IPS DF 6.9 (cell line): ENCODE measurements around the gene ANKLE1.
A peak's percentile ranks its signal among the peaks of the same experiment; 100 is the strongest.

Source experiments
- DNase-seq: peaks from one replicate; pipeline ENCODE4 v3.0.0-alpha.2; 2013; ENCODE audit warnings: low read depth, low spot score
- H3K27ac ChIP-seq: one replicate; pipeline ENCODE4 v1.5.1; 2013; ENCODE audit warnings: low read length, control low read depth
- H3K27me3 ChIP-seq: 2 replicates; pipeline ENCODE4 v1.6.1; 2013; ENCODE audit warnings: mild to moderate bottlenecking, low read length; ENCODE audit not compliant: control insufficient read depth, insufficient read depth
- H3K36me3 ChIP-seq: 2 replicates; pipeline ENCODE4 v1.6.1; 2013; ENCODE audit warnings: low read length; ENCODE audit not compliant: control insufficient read depth, insufficient read depth
- H3K4me1 ChIP-seq: 2 replicates; pipeline ENCODE4 v1.6.1; 2013; ENCODE audit warnings: low read length; ENCODE audit not compliant: control insufficient read depth, insufficient read depth
- H3K4me3 ChIP-seq: 2 replicates; pipeline ENCODE4 v1.5.1; 2013; ENCODE audit warnings: mild to moderate bottlenecking, low read length
- H3K9me3 ChIP-seq: 2 replicates; pipeline ENCODE4 v1.6.1; 2013; ENCODE audit warnings: low read length, inconsistent platforms; ENCODE audit not compliant: control insufficient read depth, insufficient read depth
- WGBS: extraction: QIAGEN DNeasy Blood & Tissue Kit; methylation state at CpG from one replicate; pipeline ENCODE4 v1.1.7; 2013; ENCODE audit warnings: mixed read lengths, missing lambda C conversion rate; ENCODE audit not compliant: insufficient read length, insufficient coverage; 5-methylcytosine and 5-hydroxymethylcytosine counted together

Gene ANKLE1

GRCh38 chr19:17249887-17250548 lies 31.7 kb upstream of the ANKLE1 start:
- no peak overlapping the region for H3K27ac ChIP-seq
- WGBS: no CpG with 5 or more reads among the region's 15 CpGs
- no peak overlapping the region for H3K4me3 ChIP-seq
- no peaks in the 10 kb centered on the region for H3K27me3 ChIP-seq
- no peaks in the 10 kb centered on the region for H3K36me3 ChIP-seq
- H3K9me3 ChIP-seq: no peaks in the 10 kb centered on the region
- peaks cover 10% of the 10 kb centered on the region for H3K4me1 ChIP-seq
- DNase-seq: no peak

- no peaks in the 10 kb centered on the region for H3K27me3 ChIP-seq
- H3K36me3 ChIP-seq: peaks cover 10% of the 10 kb centered on the region
- H3K27ac ChIP-seq: no peak overlapping the region
- H3K9me3 ChIP-seq: peaks cover 5% of the 10 kb centered on the region
- DNase-seq: no peak
- no peaks in the 10 kb centered on the region for H3K4me1 ChIP-seq
- WGBS: no CpG with 5 or more reads among the region's 10 CpGs
- no peak overlapping the region for H3K4me3 ChIP-seq
Observed at GRCh38 chr19:17254636-17255035, 27.1 kb upstream of the ANKLE1 start.

GRCh38 chr19:17255150-17255621 lies 26.5 kb upstream of the ANKLE1 start:
- no peak for DNase-seq
- Histone ChIP-seq H3K36me3 (peaks cover 12% of the 10 kb centered on the region), H3K27ac (no peak overlapping the region), H3K4me1 (no peaks in the 10 kb centered on the region), H3K9me3 (peaks cover 5% of the 10 kb centered on the region), H3K4me3 (no peak overlapping the region), H3K27me3 (no peaks in the 10 kb centered on the region)
- no CpG with 5 or more reads among the region's 18 CpGs for WGBS

GRCh38 chr19:17256130-17256529 lies 25.6 kb upstream of the ANKLE1 start:
- no CpG with 5 or more reads among the region's 3 CpGs for WGBS
- Histone ChIP-seq H3K4me3 (no peak overlapping the region), H3K27ac (no peak overlapping the region), H3K27me3 (no peaks in the 10 kb centered on the region), H3K4me1 (no peaks in the 10 kb centered on the region), H3K9me3 (peaks cover 5% of the 10 kb centered on the region), H3K36me3 (peaks cover 12% of the 10 kb centered on the region)
- no peak for DNase-seq

GRCh38 chr19:17259118-17259780 lies 22.5 kb upstream of the ANKLE1 start:
- Histone ChIP-seq H3K9me3 (peaks cover 5% of the 10 kb centered on the region), H3K4me1 (no peaks in the 10 kb centered on the region), H3K36me3 (peaks cover 12% of the 10 kb centered on the region), H3K4me3 (no peak overlapping the region), H3K27ac (no peak overlapping the region), H3K27me3 (no peaks in the 10 kb centered on the region)
- DNase-seq: no peak
- no CpG with 5 or more reads among the region's 9 CpGs for WGBS

- no CpG with 5 or more reads among the region's 1 CpG for WGBS
- no peak for DNase-seq
- H3K27me3 ChIP-seq: no peaks in the 10 kb centered on the region
- no peak overlapping the region for H3K4me3 ChIP-seq
- H3K27ac ChIP-seq: no peak overlapping the region
- peaks cover 5% of the 10 kb centered on the region for H3K9me3 ChIP-seq
- 0 out of 2 replicates have a peak, but pooled peaks cover 2% of the 10 kb centered on the region for H3K4me1 ChIP-seq
- peaks cover 12% of the 10 kb centered on the region for H3K36me3 ChIP-seq
Observed at GRCh38 chr19:17259934-17260333, 21.8 kb upstream of the ANKLE1 start.

GRCh38 chr19:17260842-17261325 lies 20.8 kb upstream of the ANKLE1 start:
- no peak overlapping the region for H3K4me3 ChIP-seq
- DNase-seq: peak; percentile 88
- 0 out of 2 replicates have a peak, but pooled peaks cover 2% of the 10 kb centered on the region for H3K4me1 ChIP-seq
- WGBS: no CpG with 5 or more reads among the region's 15 CpGs
- H3K27me3 ChIP-seq: no peaks in the 10 kb centered on the region
- peaks cover 12% of the 10 kb centered on the region for H3K36me3 ChIP-seq
- no peak overlapping the region for H3K27ac ChIP-seq
- peaks cover 5% of the 10 kb centered on the region for H3K9me3 ChIP-seq

GRCh38 chr19:17262557-17262956 lies 19.1 kb upstream of the ANKLE1 start:
- peaks cover 4% of the 10 kb centered on the region for H3K9me3 ChIP-seq
- H3K4me3 ChIP-seq: no peak overlapping the region
- H3K27ac ChIP-seq: no peak overlapping the region
- H3K4me1 ChIP-seq: 0 out of 2 replicates have a peak, but pooled peaks cover 2% of the 10 kb centered on the region
- no peaks in the 10 kb centered on the region for H3K27me3 ChIP-seq
- peaks cover 12% of the 10 kb centered on the region for H3K36me3 ChIP-seq
- no peak for DNase-seq
- WGBS: no CpG with 5 or more reads among the region's 16 CpGs

GRCh38 chr19:17263712-17264640 lies 17.7 kb upstream of the ANKLE1 start:
- H3K9me3 ChIP-seq: peaks cover 4% of the 10 kb centered on the region
- no peak for DNase-seq
- no peak overlapping the region for H3K4me3 ChIP-seq
- no peak overlapping the region for H3K27ac ChIP-seq
- no peaks in the 10 kb centered on the region for H3K27me3 ChIP-seq
- 0 out of 2 replicates have a peak, but pooled peaks cover 2% of the 10 kb centered on the region for H3K4me1 ChIP-seq
- peaks cover 6% of the 10 kb centered on the region; the same call in 1 of the 2 replicates for H3K36me3 ChIP-seq
- no CpG with 5 or more reads among the region's 23 CpGs for WGBS

- DNase-seq: no peak
- Histone ChIP-seq H3K27me3 (no peaks in the 10 kb centered on the region), H3K27ac (no peak within 1 kb of the TSS), H3K4me1 (0 out of 2 replicates have a peak, but pooled peaks cover 2% of the 10 kb centered on the region), H3K4me3 (no peak within 1 kb of the TSS), H3K9me3 (peaks cover under 1% of the 10 kb centered on the region), H3K36me3 (0 out of 2 replicates have a peak, but pooled peaks cover 3% of the 10 kb centered on the region)
- no CpG with 5 or more reads among the region's 5 CpGs for WGBS
Observed at GRCh38 chr19:17264641-17264979, 17.1 kb upstream of the ANKLE1 start, which contains the start of gene USHBP1. Gene USHBP1, minus strand, starts transcription at chr19:17264745. Its CDS starts 446 bp downstream, at chr19:17264299.
